Omental fat pad (tissue), 4 donors: ENCODE data around the gene PIN1. TPM values are rescaled to one million over a fixed set of nuclear protein-coding genes. Genes with fewer than 3 reads are reported as not detected.

Source experiments
- ATAC-seq: fragments of 150-250 bp; one replicate; pipeline ENCODE4 v1.9.1; 2016; ENCODE audit warnings: mild to moderate bottlenecking, moderate library complexity; ENCODE audit not compliant: low FRiP score
- DNase-seq: peaks from one replicate; pipeline ENCODE4 v3.0.0-alpha.2; 2019; ENCODE audit warnings: low spot score
- total RNA-seq, 4 donors: library from RNA; depleted of rRNA; stranded (reverse); fragments of >200 nt; gene quantifications; one replicate each; pipeline ENCODE4 v1.1.0, GENCODE V29; 2016
- TF ChIP-seq, protein P1 (sequence below), 3 donors: fragments of 450-650 bp; IDR thresholded peaks; one replicate each; pipeline ENCODE4 v1.5.1; 2016 to 2017; ENCODE audit warnings: antibody characterized with exemption in 3 of 3, mild to moderate bottlenecking in 3 of 3, moderate library complexity in 2 of 3

The PIN1 gene
- total RNA-seq, 4 donors from 2014 or later, result 59.3 to 97.7 (median 77.0) TPM

DNA sequence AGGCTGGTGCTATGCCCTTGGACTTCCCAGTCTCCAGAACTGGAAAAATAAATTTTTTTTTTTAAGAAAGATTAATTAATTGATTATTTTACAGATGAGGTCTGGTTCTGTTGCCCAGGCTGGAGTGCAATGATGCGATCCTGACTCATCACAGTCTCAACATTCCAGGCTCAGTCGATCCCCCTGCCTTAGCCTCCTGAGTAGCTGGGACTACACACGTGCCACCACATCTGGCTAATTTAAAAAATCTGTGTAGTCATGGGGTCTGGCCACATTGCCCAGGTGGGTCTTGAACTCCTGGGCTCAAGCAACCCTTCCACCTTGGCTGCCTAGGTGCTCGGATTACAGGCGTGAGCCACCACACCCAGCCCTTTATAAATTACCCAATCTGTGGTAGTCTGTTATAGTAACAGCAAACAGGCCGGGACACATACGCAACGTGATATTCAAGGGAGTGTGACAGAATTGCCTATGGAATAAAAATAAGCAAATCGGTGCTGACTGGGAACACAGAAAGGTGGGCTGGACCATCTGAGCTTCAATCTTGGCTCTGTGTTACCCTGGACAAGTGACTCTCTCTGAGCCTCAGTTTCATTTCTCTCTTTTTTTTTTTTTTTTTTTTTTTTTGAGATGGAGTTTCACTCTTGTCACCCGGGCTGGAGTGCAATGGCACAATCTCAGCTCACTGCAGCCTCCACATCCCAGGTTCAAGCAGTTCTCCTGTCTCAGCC, 42.8 kb downstream of the PIN1 start:
- ATAC-seq (no peak), DNase-seq (no peak)
- TF ChIP-seq, protein P1, sequence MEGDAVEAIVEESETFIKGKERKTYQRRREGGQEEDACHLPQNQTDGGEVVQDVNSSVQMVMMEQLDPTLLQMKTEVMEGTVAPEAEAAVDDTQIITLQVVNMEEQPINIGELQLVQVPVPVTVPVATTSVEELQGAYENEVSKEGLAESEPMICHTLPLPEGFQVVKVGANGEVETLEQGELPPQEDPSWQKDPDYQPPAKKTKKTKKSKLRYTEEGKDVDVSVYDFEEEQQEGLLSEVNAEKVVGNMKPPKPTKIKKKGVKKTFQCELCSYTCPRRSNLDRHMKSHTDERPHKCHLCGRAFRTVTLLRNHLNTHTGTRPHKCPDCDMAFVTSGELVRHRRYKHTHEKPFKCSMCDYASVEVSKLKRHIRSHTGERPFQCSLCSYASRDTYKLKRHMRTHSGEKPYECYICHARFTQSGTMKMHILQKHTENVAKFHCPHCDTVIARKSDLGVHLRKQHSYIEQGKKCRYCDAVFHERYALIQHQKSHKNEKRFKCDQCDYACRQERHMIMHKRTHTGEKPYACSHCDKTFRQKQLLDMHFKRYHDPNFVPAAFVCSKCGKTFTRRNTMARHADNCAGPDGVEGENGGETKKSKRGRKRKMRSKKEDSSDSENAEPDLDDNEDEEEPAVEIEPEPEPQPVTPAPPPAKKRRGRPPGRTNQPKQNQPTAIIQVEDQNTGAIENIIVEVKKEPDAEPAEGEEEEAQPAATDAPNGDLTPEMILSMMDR (IDR thresholded peaks at IDR 0.05), result no peak

DNA sequence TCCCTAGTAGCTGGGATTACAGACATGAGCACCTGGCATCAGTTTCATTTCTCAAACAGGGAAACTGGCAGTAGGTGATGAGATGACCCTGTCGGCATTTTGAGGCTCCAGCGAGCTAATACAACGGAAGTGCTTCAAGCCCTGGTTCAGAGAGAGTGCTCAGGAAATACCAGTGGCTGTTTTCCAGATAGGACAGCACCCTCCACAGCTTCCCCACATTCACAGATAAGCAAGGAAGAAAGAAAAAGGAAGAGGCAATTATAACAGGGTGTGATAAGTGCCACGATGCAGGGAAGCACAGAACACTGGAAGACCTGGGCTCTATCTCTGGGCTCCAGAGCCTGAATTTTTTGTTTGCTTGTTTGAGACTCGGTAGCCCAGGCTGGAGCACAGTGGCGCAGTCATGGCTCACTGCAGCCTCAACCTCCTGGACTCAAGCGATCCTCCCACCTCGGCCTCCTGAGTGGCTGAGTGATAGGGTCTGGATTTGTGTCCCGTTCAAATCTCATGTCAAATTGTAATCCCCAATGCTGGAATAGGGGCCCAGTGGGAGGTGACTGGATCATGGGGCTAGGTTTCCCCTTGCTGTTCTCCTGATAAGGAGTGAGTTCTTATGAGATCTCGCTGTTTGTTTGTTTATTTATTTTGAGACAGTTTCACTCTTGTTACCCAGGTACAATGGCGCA, 43.5 kb downstream of the PIN1 start:
- no peak for DNase-seq
- TF ChIP-seq, protein P1 (IDR thresholded peaks at IDR 0.05), result no peak
- no peak for ATAC-seq

DNA sequence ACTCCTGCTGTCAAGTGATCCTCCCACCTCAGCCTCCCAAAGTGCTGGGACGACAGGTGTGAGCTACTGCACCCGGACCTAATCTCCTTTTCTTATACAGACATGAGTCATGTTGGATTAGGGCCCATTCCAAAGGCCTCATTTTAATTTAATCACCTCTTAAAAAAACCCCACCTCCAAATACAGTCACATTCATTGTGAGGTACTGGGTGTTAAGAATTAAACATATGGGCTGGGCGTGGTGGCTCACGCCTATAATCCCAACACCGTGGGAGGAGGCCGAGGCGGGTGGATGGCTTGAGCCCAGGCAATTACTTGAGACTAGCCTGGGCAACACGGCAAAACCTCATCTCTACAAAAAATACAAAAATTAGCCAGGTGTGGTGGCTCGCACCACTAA, 46.6 kb downstream of the PIN1 start:
- TF ChIP-seq, protein P1 (IDR thresholded peaks at IDR 0.05), result no peak
- DNase-seq (no peak), ATAC-seq (no peak)

DNA sequence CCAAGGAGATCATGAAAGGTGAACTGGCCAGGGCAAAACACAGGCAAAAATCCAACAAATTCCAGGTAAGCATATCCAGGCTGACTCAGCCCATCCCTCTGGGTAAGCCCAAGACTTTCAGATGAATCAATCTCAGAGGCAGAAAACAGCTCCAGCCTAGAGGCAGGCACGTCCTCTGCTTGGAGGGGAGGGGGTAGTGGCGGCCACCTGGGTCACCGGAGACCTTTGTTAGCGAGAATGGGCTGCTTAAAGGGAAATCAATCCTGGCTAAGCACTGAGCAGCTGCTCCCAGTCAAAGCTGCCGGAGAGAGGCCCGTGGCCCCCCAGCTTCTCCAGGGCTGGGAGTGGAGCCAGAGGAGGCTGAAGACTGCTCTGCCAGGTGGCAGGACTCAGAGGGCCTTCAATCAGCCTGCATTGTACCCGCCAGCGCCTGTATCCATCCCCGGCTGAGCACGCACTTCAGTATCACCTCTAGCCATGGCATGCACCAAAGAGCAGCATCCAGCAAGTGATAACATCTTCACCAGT, 48.2 kb downstream of the PIN1 start:
- TF ChIP-seq, protein P1 (IDR thresholded peaks at IDR 0.05), result no peak
- no peak for ATAC-seq
- DNase-seq, result no peak

DNA sequence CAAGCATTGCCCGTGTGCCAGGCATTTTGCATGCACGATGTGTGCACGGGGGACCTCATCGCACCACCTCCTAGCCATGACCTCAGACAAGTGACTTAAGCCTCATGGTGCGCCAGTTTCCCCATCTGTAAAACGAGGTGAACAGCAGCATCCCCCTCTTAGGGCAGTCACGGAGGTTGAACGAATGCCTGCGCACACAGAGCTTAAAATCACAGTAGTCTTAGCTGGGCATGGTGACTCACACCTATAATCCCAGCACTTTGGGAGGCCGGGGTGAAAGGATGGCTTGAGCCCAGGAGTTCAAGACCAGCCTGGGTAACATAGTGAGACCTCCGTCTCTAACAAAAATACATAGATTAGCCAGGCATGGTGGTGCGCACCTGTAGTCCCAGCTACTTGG, 48.6 kb downstream of the PIN1 start:
- ATAC-seq (no peak), DNase-seq (no peak)
- TF ChIP-seq, protein P1 (IDR thresholded peaks at IDR 0.05), result no peak

DNA sequence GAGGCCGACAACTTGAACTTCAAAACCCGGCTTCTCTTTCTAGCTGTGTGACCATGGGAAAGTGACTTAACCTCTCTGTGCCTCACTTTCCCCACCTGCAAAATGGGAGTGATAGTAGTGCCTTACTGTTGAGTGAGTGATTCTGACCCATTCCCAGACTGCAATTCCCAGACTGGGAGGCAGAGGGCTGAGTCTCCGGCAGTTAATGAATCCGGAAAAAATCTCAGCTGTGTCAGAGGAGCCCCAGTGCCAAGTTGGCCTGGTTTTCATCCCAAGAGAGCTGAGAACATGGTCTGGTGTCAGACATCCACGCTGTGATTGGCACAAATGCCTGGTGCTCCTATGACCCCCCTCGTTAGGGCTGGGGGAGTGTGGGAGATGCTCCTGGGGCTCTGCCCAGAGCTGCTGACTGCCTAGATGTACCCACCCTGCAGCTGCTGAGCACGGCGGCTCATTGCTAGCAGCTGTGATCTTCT, 50.0 kb downstream of the PIN1 start:
- TF ChIP-seq, protein P1 (IDR thresholded peaks at IDR 0.05), result no peak
- DNase-seq (no peak), ATAC-seq (peak; percentile 74)
